Neural progenitor cell (in vitro differentiated cells): ENCODE measurements around the gene PPIC. TPM values are rescaled to one million over a fixed set of nuclear protein-coding genes. Genes with fewer than 3 reads are reported as not detected.

ENCODE experiments used
- DNase-seq: peaks from one replicate; pipeline ENCODE4 v3.0.0-alpha.2; 2016; ENCODE audit warnings: low spot score
- H2AFZ ChIP-seq: fragments of 200-600 bp; sonication (generic); replicated peaks from 2 replicates; pipeline ENCODE4 v1.6.1; 2016; ENCODE audit warnings: antibody characterized with exemption
- H3F3A ChIP-seq: fragments of 200-600 bp; sonication (generic); 2 replicates; pipeline ENCODE4 v1.6.1; 2016; ENCODE audit warnings: antibody characterized with exemption, low read depth
- H3K27ac ChIP-seq: fragments of 200-600 bp; sonication (generic); 2 replicates; pipeline ENCODE4 v1.5.1; 2016; ENCODE audit warnings: mild to moderate bottlenecking
- H3K27me3 ChIP-seq: fragments of 200-600 bp; sonication (generic); 2 replicates; pipeline ENCODE4 v1.6.1; 2016; ENCODE audit warnings: mild to moderate bottlenecking, moderate library complexity
- H3K36me3 ChIP-seq: fragments of 200-600 bp; sonication (generic); 2 replicates; pipeline ENCODE4 v1.5.1; 2016
- H3K4me1 ChIP-seq: fragments of 200-600 bp; sonication (generic); 2 replicates; pipeline ENCODE4 v1.6.1; 2016; ENCODE audit warnings: mixed run types
- H3K4me2 ChIP-seq: fragments of 200-600 bp; sonication (generic); 2 replicates; pipeline ENCODE4 v1.6.1; 2016
- H3K4me3 ChIP-seq: fragments of 200-600 bp; sonication (generic); 2 replicates; pipeline ENCODE4 v1.5.1; 2016
- H3K79me2 ChIP-seq: fragments of 200-600 bp; sonication (generic); 2 replicates; pipeline ENCODE4 v1.6.1; 2016; ENCODE audit warnings: low read depth
- H3K9ac ChIP-seq: fragments of 200-600 bp; sonication (generic); 2 replicates; pipeline ENCODE4 v1.6.1; 2016
- H3K9me3 ChIP-seq: fragments of 200-600 bp; sonication (generic); 2 replicates; pipeline ENCODE4 v1.5.1; 2016; ENCODE audit warnings: low read depth
- H4K20me1 ChIP-seq: fragments of 200-600 bp; sonication (generic); 2 replicates; pipeline ENCODE4 v1.6.1; 2016; ENCODE audit warnings: low read depth
- H3K27ac Mint-ChIP-seq: 3 replicates; pipeline ENCODE4 v1.8.0; 2021; ENCODE audit warnings: mixed read lengths
- H3K27me3 Mint-ChIP-seq: 2 replicates; pipeline ENCODE4 v1.8.0; 2022; ENCODE audit warnings: low read depth, mild to moderate bottlenecking, inconsistent platforms, moderate library complexity, mixed read lengths; ENCODE audit not compliant: insufficient read depth
- H3K36me3 Mint-ChIP-seq: 3 replicates; pipeline ENCODE4 v1.8.0; 2021; ENCODE audit warnings: mixed read lengths
- H3K4me1 Mint-ChIP-seq: 3 replicates; pipeline ENCODE4 v1.8.0; 2021; ENCODE audit warnings: mixed read lengths
- H3K4me3 Mint-ChIP-seq: 3 replicates; pipeline ENCODE4 v1.8.0; 2021; ENCODE audit warnings: mild to moderate bottlenecking, moderate library complexity, mixed read lengths
- H3K9me3 Mint-ChIP-seq: 3 replicates; pipeline ENCODE4 v1.8.0; 2020; ENCODE audit warnings: mixed read lengths
- CTCF ChIP-seq: fragments of 200-600 bp; sonication (generic); IDR thresholded peaks from 2 replicates; pipeline ENCODE4 v1.5.1; 2017; ENCODE audit warnings: antibody characterized with exemption, mild to moderate bottlenecking
- EZH2 ChIP-seq: fragments of 200-600 bp; sonication (generic); IDR thresholded peaks from 2 replicates; pipeline ENCODE4 v1.6.1; 2017; ENCODE audit warnings: antibody characterized with exemption, mild to moderate bottlenecking, moderate library complexity
- EZH2phosphoT487 ChIP-seq: fragments of 200-600 bp; sonication (generic); IDR thresholded peaks from 2 replicates; pipeline ENCODE4 v1.6.1; 2017; ENCODE audit warnings: antibody characterized with exemption
- total RNA-seq: library from RNA; depleted of rRNA; stranded (reverse); fragments of >200 nt; gene quantifications from 2 replicates; pipeline ENCODE4 v1.2.3, GENCODE V29; 2015; ENCODE audit warnings: low replicate concordance

PPIC gene
- total RNA-seq, 1 donor from 2014 or later: not detected

- no peak overlapping the region for H3K4me3 Mint-ChIP-seq
These were observed 46.8 kb upstream of the PPIC start for GRCh38 chr5:123083298-123083697.

GRCh38 chr5:123080215-123080614 lies 43.7 kb upstream of the PPIC start:
- Mint-ChIP-seq H3K36me3 (no peaks in the 10 kb centered on the region), H3K27ac (no peak overlapping the region), H3K9me3 (no peaks in the 10 kb centered on the region), H3K4me3 (no peak overlapping the region), H3K27me3 (peaks cover 18% of the 10 kb centered on the region), H3K4me1 (peaks cover 19% of the 10 kb centered on the region)
- Histone ChIP-seq H4K20me1 (peaks cover 17% of the 10 kb centered on the region), H3K4me3 (no peak overlapping the region), H3F3A (no peaks in the 10 kb centered on the region), H3K9ac (no peak overlapping the region), H3K9me3 (no peaks in the 10 kb centered on the region), H3K4me1 (peaks cover 8% of the 10 kb centered on the region), H3K36me3 (no peaks in the 10 kb centered on the region), H2AFZ (no peak overlapping the region), H3K4me2 (no peak overlapping the region), H3K27me3 (peaks cover 89% of the 10 kb centered on the region), H3K27ac (no peak overlapping the region), H3K79me2 (no peaks in the 10 kb centered on the region)
- DNase-seq: no peak
- TF ChIP-seq CTCF: no peak
- no peak for TF ChIP-seq EZH2phosphoT487
- TF ChIP-seq EZH2: no peak

More at GRCh38 chr5:123083298-123083697, 46.8 kb upstream of the PPIC start:
- no peak overlapping the region for H3K27ac Mint-ChIP-seq
- peaks cover 45% of the 10 kb centered on the region for H4K20me1 ChIP-seq
- no peaks in the 10 kb centered on the region for H3K36me3 Mint-ChIP-seq
- no peaks in the 10 kb centered on the region for H3K36me3 ChIP-seq
- no peaks in the 10 kb centered on the region for H3K79me2 ChIP-seq
- peaks cover 20% of the 10 kb centered on the region for H3K4me1 ChIP-seq
- DNase-seq: no peak
- H3K9me3 Mint-ChIP-seq: no peaks in the 10 kb centered on the region
- H2AFZ ChIP-seq: no peak overlapping the region
- peaks cover 36% of the 10 kb centered on the region for H3K4me1 Mint-ChIP-seq
- no peak overlapping the region for H3K4me3 ChIP-seq
- H3F3A ChIP-seq: no peaks in the 10 kb centered on the region
- H3K9ac ChIP-seq: no peak overlapping the region
- TF ChIP-seq EZH2phosphoT487 (no peak), EZH2 (no peak), CTCF (no peak)
- no peaks in the 10 kb centered on the region for H3K9me3 ChIP-seq
- peaks cover 45% of the 10 kb centered on the region for H3K27me3 Mint-ChIP-seq
- H3K27me3 ChIP-seq: peaks cover 100% of the 10 kb centered on the region
- H3K4me2 ChIP-seq: no peak overlapping the region
- no peak overlapping the region for H3K27ac ChIP-seq

- no peaks in the 10 kb centered on the region for H3F3A ChIP-seq
- H3K36me3 ChIP-seq: no peaks in the 10 kb centered on the region
- Mint-ChIP-seq H3K27me3 (peaks cover 3% of the 10 kb centered on the region), H3K27ac (no peak overlapping the region), H3K4me3 (no peak overlapping the region), H3K4me1 (no peaks in the 10 kb centered on the region), H3K9me3 (no peaks in the 10 kb centered on the region), H3K36me3 (no peaks in the 10 kb centered on the region)
- no peaks in the 10 kb centered on the region for H4K20me1 ChIP-seq
- H3K4me1 ChIP-seq: no peaks in the 10 kb centered on the region
- peaks cover 74% of the 10 kb centered on the region for H3K27me3 ChIP-seq
- H3K79me2 ChIP-seq: no peaks in the 10 kb centered on the region
- no peak overlapping the region for H3K4me2 ChIP-seq
- no peak overlapping the region for H3K27ac ChIP-seq
- H3K9me3 ChIP-seq: no peaks in the 10 kb centered on the region
- H3K9ac ChIP-seq: no peak overlapping the region
- no peak overlapping the region for H3K4me3 ChIP-seq
- no peak overlapping the region for H2AFZ ChIP-seq
- TF ChIP-seq EZH2phosphoT487 (no peak), CTCF (no peak), EZH2 (no peak)
- no peak for DNase-seq
These were observed 39.1 kb upstream of the PPIC start for GRCh38 chr5:123075521-123076163.
